Sciatic nerve (tissue), 2 donors: Measurements from ENCODE around the gene RBMS3. TPM values are rescaled to one million over a fixed set of nuclear protein-coding genes. Genes with fewer than 3 reads are reported as not detected.

Experiments used
- ATAC-seq: fragments of 200-7000 bp; cut with Tn5 transposase; one replicate; pipeline ENCODE4 v1.9.1; 2020; ENCODE audit warnings: mild to moderate bottlenecking, moderate library complexity
- DNase-seq: peaks from one replicate; pipeline ENCODE4 v3.0.0-alpha.2; 2020; ENCODE audit warnings: low spot score
- intact Hi-C: fragments of 100-400 bp; cut with DNase I; formaldehyde crosslinking; loops from one replicate; pipeline ENCODE4 v1.14.2; 2022
- total RNA-seq: library from RNA; stranded (reverse); fragmentation: NEBNext Ultra II Directional; extraction: Animal tissue kit (Norgen Biotek cat#: 25700); gene quantifications from one replicate; pipeline ENCODE4 v1.2.1, GENCODE V29; 2021
- donor health status: DM: no; HTN: no; CAD: no.
- donor health status: DM: no; HTN: no; CAD: no.

RBMS3 gene
- total RNA-seq, 1 donor from 2014 or later = 161 TPM

DNA sequence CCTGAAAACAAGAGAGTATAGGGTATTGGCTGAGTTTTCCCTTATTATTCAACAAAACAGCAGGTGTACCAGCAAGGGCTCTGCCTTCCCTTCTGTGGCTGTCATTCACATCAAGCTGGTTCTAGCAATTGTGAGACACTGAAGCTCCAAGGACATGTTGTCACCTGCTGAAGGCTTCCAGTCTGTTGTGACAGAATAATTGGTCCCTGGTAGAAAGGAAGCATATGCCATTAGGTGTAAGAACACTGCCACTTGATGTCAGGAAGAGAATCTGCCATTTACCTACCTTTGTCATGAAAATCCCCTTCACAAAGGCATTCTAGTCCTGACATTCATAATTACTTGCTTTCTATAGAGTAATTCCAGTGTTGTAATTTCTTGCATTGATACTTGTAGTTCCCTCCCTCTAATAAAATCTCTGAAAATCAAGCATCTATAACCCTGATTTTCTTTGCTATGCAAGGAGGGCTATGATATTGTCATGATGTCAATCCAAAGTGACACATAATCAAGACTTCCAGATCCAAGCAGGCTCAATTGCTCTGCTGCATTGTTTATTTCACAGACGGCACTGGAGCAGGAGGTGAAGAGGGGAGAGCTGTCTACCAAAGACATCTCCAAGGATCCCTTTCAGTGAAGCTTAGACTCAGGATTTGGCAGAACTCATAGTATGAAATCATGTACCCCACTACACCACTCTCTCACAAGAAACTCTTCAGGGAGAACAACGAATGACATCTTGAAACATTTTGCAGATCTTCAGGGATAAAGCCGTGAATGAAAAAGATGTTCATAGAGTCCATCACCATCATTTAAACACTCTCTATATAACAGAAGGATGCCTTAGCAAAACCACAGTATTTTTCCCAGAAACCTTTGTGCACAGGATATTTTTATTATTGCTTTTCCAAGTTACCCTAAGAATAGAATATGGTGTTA is 425.3 kb downstream of the RBMS3 start:
- DNase-seq (no peak), ATAC-seq (no peak)
- intact Hi-C loops = no loop called here

GRCh38 chr3:29708884-29709283 is 428.0 kb downstream of the RBMS3 start:
- DNase-seq = no peak
- ATAC-seq = peak; percentile 33
- intact Hi-C loops = no loop called here

- intact Hi-C loops = no loop called here
- ATAC-seq (peak; percentile 90), DNase-seq (no peak)
These were observed 430.4 kb downstream of the RBMS3 start for GRCh38 chr3:29711255-29711771.

DNA sequence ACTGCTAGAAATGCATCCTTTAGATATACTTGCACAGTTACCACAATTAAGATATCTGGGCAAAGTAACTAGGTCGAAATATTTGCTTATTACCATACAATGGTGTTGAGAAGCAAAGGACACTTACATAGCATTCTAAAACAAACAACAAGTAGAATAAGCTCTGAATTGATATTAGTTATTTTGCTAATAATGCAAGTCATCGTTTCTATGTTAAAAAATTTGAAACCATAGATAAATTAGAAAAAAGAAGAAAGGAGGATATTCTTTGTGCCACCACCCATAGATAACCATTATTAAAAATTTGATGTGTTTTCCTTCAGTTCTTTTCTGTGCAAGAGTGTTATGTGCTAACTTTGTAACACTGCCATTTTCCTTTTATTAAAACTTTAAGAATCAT is 435.3 kb downstream of the RBMS3 start:
- no peak for DNase-seq
- no peak for ATAC-seq
- intact Hi-C loops = no loop called here

GRCh38 chr3:29718661-29719065 is 437.8 kb downstream of the RBMS3 start:
- intact Hi-C loops = no loop called here
- no peak for DNase-seq
- peak; percentile 44 for ATAC-seq

DNA sequence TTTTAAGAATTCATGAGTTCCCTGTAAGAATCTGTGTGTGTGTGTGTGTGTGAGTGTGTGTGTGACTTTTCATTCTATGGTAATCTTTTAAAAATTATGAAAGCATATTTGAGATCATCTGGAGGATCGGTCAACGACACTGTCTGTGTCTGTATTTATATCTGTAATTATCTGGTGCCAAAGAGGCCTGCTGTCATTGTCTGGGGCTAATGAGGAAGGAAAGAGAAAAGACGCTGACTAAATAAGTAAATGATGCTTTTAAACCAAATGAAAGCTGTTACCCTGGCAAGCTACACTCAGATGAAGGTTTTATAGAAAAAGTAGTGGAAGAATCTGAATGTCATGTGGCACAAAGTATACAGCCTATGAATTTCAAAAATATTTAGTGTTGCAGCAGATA is 439.8 kb downstream of the RBMS3 start:
- DNase-seq = no peak
- ATAC-seq = no peak
- intact Hi-C loops = no loop called here

- intact Hi-C loops = no loop called here
- DNase-seq (no peak), ATAC-seq (peak; percentile 70)
These were observed 440.9 kb downstream of the RBMS3 start for GRCh38 chr3:29721789-29722188.

- intact Hi-C loops = no loop called here
- DNase-seq = no peak
- ATAC-seq = peak; percentile 51
These were observed 450.2 kb downstream of the RBMS3 start for GRCh38 chr3:29731050-29731449.

GRCh38 chr3:29741231-29741630 is 460.4 kb downstream of the RBMS3 start:
- no peak for ATAC-seq
- intact Hi-C loops = no loop called here
- DNase-seq = no peak

GRCh38 chr3:29745232-29745870 is 464.5 kb downstream of the RBMS3 start:
- intact Hi-C loops = no loop called here
- DNase-seq (no peak), ATAC-seq (no peak)

DNA sequence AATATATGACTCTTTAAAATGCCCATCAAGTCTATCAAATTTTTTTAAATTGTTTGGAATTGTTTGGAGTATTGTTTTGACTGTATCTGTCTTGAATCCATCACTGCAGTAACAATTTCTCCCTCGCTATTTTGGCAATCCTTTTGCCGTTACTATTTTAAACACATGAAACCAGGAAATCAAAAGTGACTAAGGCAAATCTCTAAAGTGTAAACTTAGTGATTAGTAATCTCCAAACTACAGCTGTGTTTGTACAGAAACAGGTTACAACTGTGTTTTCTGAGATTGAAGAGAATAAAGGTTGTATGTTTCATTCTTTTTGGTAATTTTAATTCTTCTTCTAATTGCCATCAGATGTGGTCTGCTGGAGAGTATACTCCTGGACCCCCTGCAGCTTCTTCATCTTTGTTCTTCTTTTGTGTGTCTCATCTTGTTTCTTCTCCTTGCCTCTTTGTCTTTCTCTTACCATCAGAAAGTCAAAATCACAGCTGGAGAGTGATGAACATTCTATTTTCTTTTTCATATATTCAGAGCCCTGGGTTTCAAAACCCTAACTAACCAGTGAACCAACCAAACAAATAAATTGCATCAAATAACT is 465.4 kb downstream of the RBMS3 start:
- intact Hi-C loops = no loop called here
- ATAC-seq (no peak), DNase-seq (no peak)

- intact Hi-C loops = no loop called here
- ATAC-seq (peak; percentile 22), DNase-seq (no peak)
These were observed 467.1 kb downstream of the RBMS3 start for GRCh38 chr3:29747991-29748390.

GRCh38 chr3:29751647-29752314 is 470.9 kb downstream of the RBMS3 start:
- DNase-seq (no peak), ATAC-seq (peak; percentile 9)
- intact Hi-C loops = no loop called here

- intact Hi-C loops = no loop called here
- DNase-seq (no peak), ATAC-seq (no peak)
These were observed 473.5 kb downstream of the RBMS3 start for GRCh38 chr3:29754346-29754745.

DNA sequence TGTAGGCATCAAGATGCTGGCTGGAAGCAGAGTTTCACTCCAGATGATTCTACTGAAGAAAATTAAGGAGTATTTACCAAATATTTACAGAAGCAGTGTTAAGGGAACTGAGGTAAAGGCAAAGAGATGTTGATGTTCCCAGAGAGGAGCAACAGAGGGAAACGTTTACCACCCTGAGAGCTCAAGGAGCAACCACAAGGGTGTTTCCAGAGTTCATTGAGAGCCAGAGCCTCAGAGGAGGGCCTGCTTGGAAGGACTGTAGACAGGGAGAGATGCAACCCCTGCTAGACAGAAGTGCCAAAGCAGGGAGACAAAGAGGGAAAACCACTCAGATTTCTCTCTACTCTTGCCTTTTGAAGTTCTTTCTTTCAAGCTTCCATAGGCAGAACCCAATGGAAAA is 474.5 kb downstream of the RBMS3 start:
- intact Hi-C loops = no loop called here
- ATAC-seq (no peak), DNase-seq (no peak)

DNA sequence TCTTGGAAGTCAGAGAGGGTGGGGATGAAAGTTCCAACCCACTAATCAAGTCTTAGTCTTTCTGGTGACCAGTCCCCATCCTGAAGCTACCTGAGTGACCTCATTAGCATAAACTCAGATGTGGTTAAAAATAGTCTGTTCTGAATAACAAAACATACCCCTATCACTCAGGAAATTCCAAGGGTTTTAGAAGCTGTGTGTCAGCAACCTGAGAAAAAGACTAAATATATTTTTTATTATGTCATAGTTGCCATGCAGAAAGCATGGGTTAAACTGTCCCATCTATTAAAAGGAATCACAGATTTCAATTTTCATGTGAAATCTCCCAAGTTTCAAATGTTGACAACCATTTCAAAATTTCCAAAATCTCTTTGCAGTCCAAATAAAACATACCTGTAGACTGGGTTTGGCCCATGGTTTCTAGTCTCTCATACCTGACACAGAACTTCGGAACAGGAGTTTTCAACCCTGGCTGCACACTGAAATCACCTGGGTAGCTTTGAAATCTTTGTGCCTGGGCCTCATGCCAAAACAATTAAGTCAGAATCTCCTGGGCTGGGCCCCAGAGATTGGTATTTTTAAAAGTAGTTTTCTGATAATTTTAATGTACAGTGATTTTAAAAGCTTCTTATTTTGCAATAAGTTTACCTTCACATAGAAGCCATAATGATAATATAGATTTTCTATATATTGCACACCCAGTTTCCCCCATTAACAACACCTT is 476.3 kb downstream of the RBMS3 start:
- DNase-seq (no peak), ATAC-seq (no peak)
- intact Hi-C loops = no loop called here

DNA sequence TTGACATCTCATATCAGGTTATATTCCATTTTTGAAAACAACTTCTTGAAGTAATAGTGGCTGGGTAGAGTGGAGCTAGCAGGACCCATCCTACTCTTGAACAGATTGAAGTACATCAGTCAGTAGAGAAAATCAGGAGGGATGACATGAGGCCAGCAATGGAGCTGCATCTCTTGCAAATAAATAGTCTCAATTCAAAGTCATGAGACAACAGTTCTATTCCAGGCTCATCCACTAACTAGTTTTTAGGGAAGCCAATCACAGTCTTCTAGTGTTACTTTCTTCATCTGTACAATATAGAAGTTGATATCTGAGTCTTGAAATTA is 477.2 kb downstream of the RBMS3 start:
- ATAC-seq = no peak
- intact Hi-C loops = no loop called here
- DNase-seq = no peak

DNA sequence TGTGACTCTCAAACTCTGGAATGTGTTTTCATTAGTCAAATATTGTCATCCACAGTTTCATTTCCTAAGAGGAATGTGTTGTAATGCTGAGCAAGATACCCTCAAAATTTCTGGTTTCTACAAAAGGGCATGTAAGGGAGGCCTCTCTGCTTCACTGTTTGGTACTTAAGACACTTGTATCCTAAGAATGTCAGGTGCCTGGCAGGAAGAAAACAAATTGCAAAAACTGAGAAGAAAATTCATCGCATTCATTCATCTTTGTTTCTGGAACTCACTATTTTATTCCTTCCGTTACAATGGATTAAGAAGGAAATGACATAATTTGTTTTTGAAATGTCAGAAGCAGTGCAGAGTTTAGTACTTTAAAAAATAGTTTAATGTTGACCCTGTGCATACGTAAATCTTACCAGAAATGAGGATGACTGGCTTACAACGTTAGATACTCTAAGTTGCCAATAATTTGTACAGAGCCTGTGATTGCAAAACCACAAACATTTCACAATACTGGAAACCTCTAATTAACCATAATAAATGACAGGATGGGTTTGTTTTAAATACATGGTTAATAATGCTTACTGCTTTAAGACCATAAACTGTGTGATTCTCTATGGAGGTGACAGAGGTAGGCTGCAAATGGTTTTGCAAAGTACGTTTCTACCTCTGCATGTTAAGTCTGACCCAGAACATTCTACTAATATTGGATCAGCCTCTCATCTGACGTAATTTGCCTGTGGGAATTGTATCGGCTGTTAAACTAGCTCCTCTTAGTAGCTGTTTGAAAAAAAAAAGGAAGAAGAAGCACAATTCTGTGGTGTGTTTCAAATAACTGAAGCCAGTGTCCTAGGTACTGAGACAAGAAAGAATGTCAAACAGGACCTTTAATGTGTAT is 477.8 kb downstream of the RBMS3 start:
- DNase-seq = no peak
- ATAC-seq = peak; percentile 90
- intact Hi-C loops = no loop called here
